BE2C (cell line): ENCODE measurements around the gene CDK12.
A peak's percentile ranks its signal among the peaks of the same experiment; 100 is the strongest.

Experiments used
- DNase-seq: peaks from one replicate; pipeline ENCODE4 v3.0.0-alpha.2; 2020
- H3K27me3 ChIP-seq: fragments of 250-450 bp; sonication (Bioruptor Pico); 2 replicates; pipeline ENCODE4 v1.5.1; 2020; ENCODE audit warnings: mild to moderate bottlenecking
- H3K36me3 ChIP-seq: fragments of 250-450 bp; sonication (Bioruptor Pico); 2 replicates; pipeline ENCODE4 v1.5.1; 2020; ENCODE audit warnings: mild to moderate bottlenecking
- H3K4me1 ChIP-seq: fragments of 250-450 bp; sonication (Bioruptor Pico); 2 replicates; pipeline ENCODE4 v1.5.1; 2020
- H3K4me3 ChIP-seq: 2 replicates; pipeline ENCODE4 v1.5.1; 2011; ENCODE audit warnings: low read depth, low read length
- H3K9me3 ChIP-seq: fragments of 250-450 bp; sonication (Bioruptor Pico); 2 replicates; pipeline ENCODE4 v1.5.1; 2020
- TF ChIP-seq, protein P1 (sequence below): IDR thresholded peaks from 2 replicates; pipeline ENCODE4 v1.5.1; 2012; ENCODE audit warnings: mild to moderate bottlenecking, low read depth, low read length

CDK12 gene

DNA sequence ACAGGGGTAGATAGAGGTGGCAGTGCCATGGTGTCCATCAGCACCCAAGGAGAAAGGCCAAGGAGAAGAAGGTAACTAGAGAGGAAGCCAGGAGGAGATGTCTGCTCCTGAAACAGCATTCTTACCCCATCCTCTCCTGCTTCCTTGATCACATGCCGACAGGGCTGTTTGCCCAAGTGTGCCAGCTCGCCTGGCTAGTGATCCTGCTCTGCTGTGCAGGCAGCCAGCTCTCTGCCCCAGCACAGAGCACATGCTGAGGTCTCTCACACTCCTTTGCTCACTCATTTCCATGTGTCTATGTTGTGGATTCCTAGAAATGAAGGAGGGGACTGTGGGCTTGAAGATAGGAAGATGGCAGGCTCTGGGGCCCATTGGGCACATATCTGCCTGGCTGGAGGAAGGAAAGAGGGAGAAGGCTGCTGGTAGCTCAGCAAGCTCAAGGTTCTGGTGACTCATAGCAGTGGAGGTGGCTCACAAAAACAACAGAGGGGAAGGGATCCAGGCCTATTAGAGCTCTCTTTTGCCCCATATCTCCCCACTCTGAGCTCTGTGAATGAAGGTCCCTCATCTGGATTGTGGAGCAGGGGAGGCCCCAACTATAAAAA, 92.2 kb downstream of the CDK12 start:
- Histone ChIP-seq H3K9me3 (no peaks in the 10 kb centered on the region), H3K4me1 (no peaks in the 10 kb centered on the region), H3K36me3 (no peaks in the 10 kb centered on the region), H3K4me3 (no peak overlapping the region), H3K27me3 (no peaks in the 10 kb centered on the region)
- no peak for DNase-seq
- TF ChIP-seq, protein P1, sequence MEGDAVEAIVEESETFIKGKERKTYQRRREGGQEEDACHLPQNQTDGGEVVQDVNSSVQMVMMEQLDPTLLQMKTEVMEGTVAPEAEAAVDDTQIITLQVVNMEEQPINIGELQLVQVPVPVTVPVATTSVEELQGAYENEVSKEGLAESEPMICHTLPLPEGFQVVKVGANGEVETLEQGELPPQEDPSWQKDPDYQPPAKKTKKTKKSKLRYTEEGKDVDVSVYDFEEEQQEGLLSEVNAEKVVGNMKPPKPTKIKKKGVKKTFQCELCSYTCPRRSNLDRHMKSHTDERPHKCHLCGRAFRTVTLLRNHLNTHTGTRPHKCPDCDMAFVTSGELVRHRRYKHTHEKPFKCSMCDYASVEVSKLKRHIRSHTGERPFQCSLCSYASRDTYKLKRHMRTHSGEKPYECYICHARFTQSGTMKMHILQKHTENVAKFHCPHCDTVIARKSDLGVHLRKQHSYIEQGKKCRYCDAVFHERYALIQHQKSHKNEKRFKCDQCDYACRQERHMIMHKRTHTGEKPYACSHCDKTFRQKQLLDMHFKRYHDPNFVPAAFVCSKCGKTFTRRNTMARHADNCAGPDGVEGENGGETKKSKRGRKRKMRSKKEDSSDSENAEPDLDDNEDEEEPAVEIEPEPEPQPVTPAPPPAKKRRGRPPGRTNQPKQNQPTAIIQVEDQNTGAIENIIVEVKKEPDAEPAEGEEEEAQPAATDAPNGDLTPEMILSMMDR, result no peak

DNA sequence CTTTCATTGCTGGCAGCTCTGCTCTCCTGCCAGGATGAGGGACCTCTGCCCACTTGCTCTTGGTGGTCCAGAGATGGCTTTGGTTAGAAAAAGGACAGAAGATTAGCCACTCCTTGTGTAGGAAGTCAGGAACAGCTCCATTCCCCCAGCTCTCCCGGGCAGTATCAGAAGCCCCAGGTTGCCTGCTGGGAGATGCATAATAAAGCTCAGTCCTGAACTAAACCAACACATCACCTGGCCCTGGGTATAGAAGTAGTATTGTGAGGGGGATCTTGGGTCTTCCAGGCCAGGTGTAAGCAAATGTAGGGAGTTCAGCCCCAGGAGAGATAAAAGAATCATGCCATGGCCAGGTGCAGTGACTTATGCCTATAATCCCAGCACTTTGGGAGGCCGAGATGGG, 94.1 kb downstream of the CDK12 start:
- no peaks in the 10 kb centered on the region for H3K9me3 ChIP-seq
- TF ChIP-seq, protein P1, result no peak
- H3K4me3 ChIP-seq, result no peak overlapping the region
- H3K36me3 ChIP-seq, result no peaks in the 10 kb centered on the region
- DNase-seq, result no peak
- no peaks in the 10 kb centered on the region for H3K27me3 ChIP-seq
- no peaks in the 10 kb centered on the region for H3K4me1 ChIP-seq

DNA sequence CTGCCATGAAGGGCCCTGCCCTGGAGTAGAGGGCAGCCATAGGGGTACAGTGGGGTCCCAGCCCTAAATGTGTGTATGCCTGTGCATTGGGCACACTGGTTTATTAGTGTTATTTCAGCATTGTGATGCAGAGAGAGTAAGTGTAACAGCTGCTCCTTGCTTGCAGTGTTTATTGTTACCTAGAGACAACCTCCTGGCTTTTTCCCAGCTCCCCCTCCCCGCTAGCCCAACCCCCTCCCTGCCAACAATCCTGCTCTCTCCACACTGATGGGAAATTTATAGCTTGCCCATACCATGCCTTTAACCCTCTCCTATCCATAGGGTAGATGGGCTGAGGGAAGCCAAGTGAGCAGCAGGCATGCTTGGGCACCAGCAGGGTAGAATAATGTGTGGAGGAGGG, 95.1 kb downstream of the CDK12 start:
- no peaks in the 10 kb centered on the region for H3K27me3 ChIP-seq
- no peak overlapping the region for H3K4me3 ChIP-seq
- H3K36me3 ChIP-seq, result no peaks in the 10 kb centered on the region
- TF ChIP-seq, protein P1, result no peak
- DNase-seq, result no peak
- no peaks in the 10 kb centered on the region for H3K4me1 ChIP-seq
- no peaks in the 10 kb centered on the region for H3K9me3 ChIP-seq

DNA sequence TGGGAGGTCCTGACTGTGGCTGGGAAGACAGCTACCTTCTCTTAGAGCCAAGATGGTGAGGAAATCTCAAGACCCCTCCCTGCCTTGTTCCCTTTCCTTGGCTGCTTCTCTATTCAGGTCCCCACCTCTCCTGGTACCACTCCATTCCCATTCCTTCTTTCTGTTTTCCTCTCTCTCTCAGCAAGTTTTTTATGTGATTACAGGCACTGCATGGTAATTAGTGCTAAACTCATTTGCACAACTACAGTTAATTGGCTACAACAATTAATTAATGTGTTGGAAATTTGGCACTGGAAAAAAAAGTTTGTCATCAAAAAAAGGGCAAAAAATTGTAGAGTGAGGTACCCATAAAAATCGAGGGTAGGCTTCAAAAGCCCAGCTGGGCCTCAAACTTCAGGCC, 101.1 kb downstream of the CDK12 start:
- H3K9me3 ChIP-seq, result no peaks in the 10 kb centered on the region
- H3K27me3 ChIP-seq, result no peaks in the 10 kb centered on the region
- no peak overlapping the region for H3K4me3 ChIP-seq
- H3K4me1 ChIP-seq, result peaks cover 9% of the 10 kb centered on the region
- no peak for DNase-seq
- TF ChIP-seq, protein P1, result no peak
- H3K36me3 ChIP-seq, result no peaks in the 10 kb centered on the region

DNA sequence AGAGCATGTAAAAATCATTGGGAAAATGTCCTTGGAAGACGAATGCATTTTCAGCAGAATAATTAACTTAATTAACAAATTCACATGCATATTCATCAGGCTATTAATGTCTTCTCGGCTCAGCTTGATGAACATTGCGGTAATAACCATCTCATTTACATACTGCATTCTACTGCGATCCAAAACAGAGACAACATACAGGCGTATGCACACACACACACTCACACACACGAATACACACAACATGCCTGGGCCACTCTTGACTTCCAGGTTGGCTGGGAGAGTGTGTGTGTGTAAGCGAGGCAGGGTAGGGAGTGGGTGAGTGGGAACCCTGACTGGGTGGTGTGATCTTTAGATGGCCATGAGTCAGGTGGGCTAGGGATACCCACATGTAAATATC, 101.7 kb downstream of the CDK12 start:
- peaks cover 9% of the 10 kb centered on the region for H3K4me1 ChIP-seq
- TF ChIP-seq, protein P1, result no peak
- H3K27me3 ChIP-seq, result no peaks in the 10 kb centered on the region
- DNase-seq, result no peak
- no peak overlapping the region; the same call in 1 of the 2 replicates for H3K4me3 ChIP-seq
- H3K9me3 ChIP-seq, result no peaks in the 10 kb centered on the region
- H3K36me3 ChIP-seq, result no peaks in the 10 kb centered on the region

DNA sequence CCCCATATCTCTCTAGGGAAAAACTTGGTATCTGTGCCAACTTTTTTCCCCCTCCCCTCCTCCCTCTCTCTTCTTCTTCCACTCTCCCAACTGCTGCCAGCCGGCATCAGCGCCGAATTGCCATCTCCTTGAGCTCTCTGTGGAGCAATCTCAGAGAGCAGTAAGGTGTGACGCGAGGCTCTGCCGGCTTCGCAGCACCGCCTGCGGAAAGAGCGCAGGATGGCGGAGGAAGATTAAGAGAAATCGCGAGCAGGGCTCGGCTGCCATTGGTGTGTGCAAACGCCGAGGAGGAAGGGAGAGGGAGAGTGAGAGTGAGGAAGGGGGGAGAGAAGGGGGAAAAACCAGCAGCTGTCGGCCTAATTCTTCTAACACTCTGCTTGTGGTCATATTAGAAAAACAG, 102.2 kb downstream of the CDK12 start:
- Histone ChIP-seq H3K4me3 (peak overlapping the region; percentile 56), H3K36me3 (no peaks in the 10 kb centered on the region), H3K9me3 (no peaks in the 10 kb centered on the region), H3K4me1 (peaks cover 9% of the 10 kb centered on the region), H3K27me3 (no peaks in the 10 kb centered on the region)
- TF ChIP-seq, protein P1, result no peak
- DNase-seq, result peak; percentile 42
